Loucy (cell line): ENCODE results near the gene ZNF519.
"Not testable (repeated sequence)": the region's sequence is repeated elsewhere in the genome, so short reads cannot be mapped to it uniquely, and the experiment has no call there.

ENCODE experiments used
- H2AFZ ChIP-seq: fragments of 200-600 bp; sonication (generic); 2 replicates; pipeline ENCODE4 v1.6.0; 2016; ENCODE audit warnings: antibody characterized with exemption, mild to moderate bottlenecking, low read length, moderate library complexity
- H3F3A ChIP-seq: fragments of 200-600 bp; 2 replicates; pipeline ENCODE4 v1.6.0; 2016; ENCODE audit warnings: antibody characterized with exemption, low read depth, mild to moderate bottlenecking
- H3K27me3 ChIP-seq: fragments of 200-600 bp; sonication (generic); 2 replicates; pipeline ENCODE4 v1.6.1; 2014; ENCODE audit warnings: low read length, mild to moderate bottlenecking; ENCODE audit not compliant: insufficient read depth, poor library complexity, severe bottlenecking
- H3K36me3 ChIP-seq: fragments of 200-600 bp; sonication (generic); 2 replicates; pipeline ENCODE4 v1.6.1; 2016; ENCODE audit warnings: low read length; ENCODE audit not compliant: insufficient read depth
- H3K4me1 ChIP-seq: fragments of 200-600 bp; sonication (generic); 2 replicates; pipeline ENCODE4 v1.5.1; 2014; ENCODE audit warnings: low read length, mild to moderate bottlenecking; ENCODE audit not compliant: insufficient read depth, poor library complexity, severe bottlenecking
- H3K4me2 ChIP-seq: fragments of 200-600 bp; sonication (generic); 2 replicates; pipeline ENCODE4 v1.6.0; 2014; ENCODE audit warnings: antibody characterized with exemption, low read length, low read depth, mild to moderate bottlenecking; ENCODE audit not compliant: poor library complexity, severe bottlenecking
- H3K4me3 ChIP-seq: fragments of 200-600 bp; sonication (generic); 2 replicates; pipeline ENCODE4 v1.5.1; 2014; ENCODE audit warnings: low read length, mild to moderate bottlenecking, mixed read lengths; ENCODE audit not compliant: poor library complexity, severe bottlenecking
- H3K79me2 ChIP-seq: fragments of 200-600 bp; sonication (generic); 2 replicates; pipeline ENCODE4 v1.6.1; 2014; ENCODE audit warnings: low read length; ENCODE audit not compliant: insufficient read depth
- H3K9ac ChIP-seq: fragments of 200-600 bp; sonication (generic); 2 replicates; pipeline ENCODE4 v1.6.0; 2014; ENCODE audit warnings: mild to moderate bottlenecking, low read depth, low read length, moderate library complexity; ENCODE audit not compliant: poor library complexity, severe bottlenecking
- H3K9me2 ChIP-seq: fragments of 200-600 bp; sonication (generic); replicated peaks from 2 replicates; pipeline ENCODE4 v1.6.1; 2016; ENCODE audit warnings: low read depth, low read length, mixed read lengths
- H3K9me3 ChIP-seq: fragments of 200-600 bp; sonication (generic); 2 replicates; pipeline ENCODE4 v1.6.1; 2014; ENCODE audit warnings: mild to moderate bottlenecking, antibody characterized with exemption, low read length, low read depth; ENCODE audit not compliant: insufficient read depth
- H4K20me1 ChIP-seq: fragments of 200-600 bp; sonication (generic); 2 replicates; pipeline ENCODE4 v1.6.0; 2014; ENCODE audit warnings: antibody characterized with exemption, low read length, mild to moderate bottlenecking; ENCODE audit not compliant: insufficient read depth, poor library complexity, severe bottlenecking
- CTCF ChIP-seq: fragments of 200-600 bp; sonication (generic); conservative IDR thresholded peaks from 2 replicates; pipeline ENCODE4 v1.5.1; 2014; ENCODE audit warnings: mild to moderate bottlenecking, antibody characterized with exemption, low read length
- EZH2phosphoT487 ChIP-seq: fragments of 200-600 bp; IDR thresholded peaks from 2 replicates; pipeline ENCODE4 v1.6.1; 2018; ENCODE audit warnings: antibody characterized with exemption, mild to moderate bottlenecking, moderate library complexity, borderline replicate concordance

ZNF519 gene

GRCh38 chr18:14174706-14175085, 42.5 kb upstream of the ZNF519 start:
- Histone ChIP-seq H2AFZ (no peak overlapping the region), H3K9me3 (no peaks in the 10 kb centered on the region)

GRCh38 chr18:14174002-14174705, 41.9 kb upstream of the ZNF519 start:
- H4K20me1 ChIP-seq, H3K4me3 ChIP-seq, H3K4me1 ChIP-seq, H2AFZ ChIP-seq, H3K4me2 ChIP-seq, H3K9me3 ChIP-seq, H3K9me2 ChIP-seq, H3F3A ChIP-seq, H3K27me3 ChIP-seq, H3K79me2 ChIP-seq, H3K9ac ChIP-seq, H3K36me3 ChIP-seq: not testable (repeated sequence)

More at GRCh38 chr18:14174706-14175085, 42.5 kb upstream of the ZNF519 start:
- Histone ChIP-seq H3F3A (no peaks in the 10 kb centered on the region), H3K27me3 (no peaks in the 10 kb centered on the region), H3K4me2 (no peak overlapping the region), H3K4me3 (no peak overlapping the region), H3K9ac (no peak overlapping the region), H3K4me1 (no peaks in the 10 kb centered on the region), H4K20me1 (no peaks in the 10 kb centered on the region), H3K79me2 (peaks cover 7% of the 10 kb centered on the region), H3K9me2 (no peaks in the 10 kb centered on the region), H3K36me3 (no peaks in the 10 kb centered on the region)
- no peak for TF ChIP-seq CTCF
- no peak for TF ChIP-seq EZH2phosphoT487

- H3K9ac ChIP-seq, H3K36me3 ChIP-seq, H3K9me3 ChIP-seq, H3K4me2 ChIP-seq, H3K27me3 ChIP-seq, H3K4me1 ChIP-seq, H2AFZ ChIP-seq, H3K9me2 ChIP-seq, H4K20me1 ChIP-seq, H3F3A ChIP-seq, H3K4me3 ChIP-seq, H3K79me2 ChIP-seq: not testable (repeated sequence)
These were observed 41.1 kb upstream of the ZNF519 start for GRCh38 chr18:14173116-14173951.

- not testable (repeated sequence) for H3K36me3 ChIP-seq
These were observed 40.2 kb upstream of the ZNF519 start for GRCh38 chr18:14172142-14173115.

GRCh38 chr18:14171301-14172141, 39.3 kb upstream of the ZNF519 start:
- not testable (repeated sequence) for H3K9me2 ChIP-seq, H3K9me3 ChIP-seq, H2AFZ ChIP-seq, H3F3A ChIP-seq, H3K27me3 ChIP-seq, H3K4me3 ChIP-seq, H4K20me1 ChIP-seq, H3K9ac ChIP-seq, H3K79me2 ChIP-seq, H3K36me3 ChIP-seq, H3K4me2 ChIP-seq, H3K4me1 ChIP-seq

More at GRCh38 chr18:14172142-14173115, 40.2 kb upstream of the ZNF519 start:
- H3F3A ChIP-seq, H3K9me2 ChIP-seq, H3K9me3 ChIP-seq, H3K27me3 ChIP-seq, H3K9ac ChIP-seq, H2AFZ ChIP-seq, H4K20me1 ChIP-seq, H3K4me2 ChIP-seq, H3K79me2 ChIP-seq, H3K4me3 ChIP-seq, H3K4me1 ChIP-seq: not testable (repeated sequence)
